ENCODE measurements around the gene INO80D. TPM values are rescaled to one million over a fixed set of nuclear protein-coding genes. Genes with fewer than 3 reads are reported as not detected.

The INO80D gene
- total and polyA plus RNA-seq, 2 experiments from 2014 or later = 17.5 to 37.4 TPM

DNA sequence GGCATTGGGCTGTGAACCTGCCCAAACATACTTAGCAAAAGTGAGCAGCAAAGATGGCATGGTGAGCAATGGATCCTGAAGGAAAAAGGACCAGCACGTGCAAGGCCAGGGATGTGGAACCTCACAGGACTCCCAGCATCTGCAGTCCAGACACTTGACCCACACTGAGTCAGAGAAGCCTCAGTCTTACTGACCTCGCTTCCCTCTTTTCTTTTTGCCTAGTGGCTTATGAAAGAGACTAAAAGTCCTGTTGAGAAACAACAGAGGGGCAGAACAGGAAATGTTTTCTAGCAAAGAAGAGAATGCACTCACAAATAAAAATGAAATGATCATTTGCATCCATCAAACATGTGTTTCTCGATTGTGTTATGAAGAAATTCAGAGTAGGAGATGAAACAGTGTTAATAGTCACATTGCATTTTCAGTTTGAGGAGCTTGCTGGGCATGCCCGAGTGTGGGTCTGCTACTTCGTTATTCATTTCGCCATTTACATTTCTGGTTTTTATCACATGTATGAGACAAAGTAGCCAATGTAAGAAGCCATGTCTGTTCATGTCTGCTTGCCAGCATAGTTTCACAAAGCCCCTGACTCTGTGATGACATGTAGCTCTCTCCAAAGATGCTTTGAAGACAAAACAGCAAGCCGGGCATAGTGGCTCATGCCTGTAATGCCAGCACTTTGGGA is 118.4 kb downstream of the INO80D start:
- Histone ChIP-seq H3K4me2 (no peak overlapping the region), H3K9me2 (ENCODE audit: insufficient read depth) (peaks cover 4% of the 10 kb centered on the region; the same call in 1 of the 2 replicates), H4K20me1 (replicated peaks; ENCODE audit: insufficient read depth) (no peaks in the 10 kb centered on the region), H3K79me2 (replicated peaks; ENCODE audit: insufficient read depth) (no peaks in the 10 kb centered on the region), H3F3A (replicated peaks; ENCODE audit: low read depth) (no peaks in the 10 kb centered on the region), H2AFZ (0 out of 2 replicates have a peak overlapping the region, but pooled peaks have one; percentile 32), H3K4me1 (ENCODE audit: insufficient read depth) (peaks cover 8% of the 10 kb centered on the region), H3K27ac (ENCODE audit: low read depth) (no peak overlapping the region), H3K27me3 (ENCODE audit: insufficient read depth) (no peaks in the 10 kb centered on the region), H3K4me3 (no peak overlapping the region), H3K36me3 (ENCODE audit: insufficient read depth) (no peaks in the 10 kb centered on the region)
- TF ChIP-seq, protein P1, sequence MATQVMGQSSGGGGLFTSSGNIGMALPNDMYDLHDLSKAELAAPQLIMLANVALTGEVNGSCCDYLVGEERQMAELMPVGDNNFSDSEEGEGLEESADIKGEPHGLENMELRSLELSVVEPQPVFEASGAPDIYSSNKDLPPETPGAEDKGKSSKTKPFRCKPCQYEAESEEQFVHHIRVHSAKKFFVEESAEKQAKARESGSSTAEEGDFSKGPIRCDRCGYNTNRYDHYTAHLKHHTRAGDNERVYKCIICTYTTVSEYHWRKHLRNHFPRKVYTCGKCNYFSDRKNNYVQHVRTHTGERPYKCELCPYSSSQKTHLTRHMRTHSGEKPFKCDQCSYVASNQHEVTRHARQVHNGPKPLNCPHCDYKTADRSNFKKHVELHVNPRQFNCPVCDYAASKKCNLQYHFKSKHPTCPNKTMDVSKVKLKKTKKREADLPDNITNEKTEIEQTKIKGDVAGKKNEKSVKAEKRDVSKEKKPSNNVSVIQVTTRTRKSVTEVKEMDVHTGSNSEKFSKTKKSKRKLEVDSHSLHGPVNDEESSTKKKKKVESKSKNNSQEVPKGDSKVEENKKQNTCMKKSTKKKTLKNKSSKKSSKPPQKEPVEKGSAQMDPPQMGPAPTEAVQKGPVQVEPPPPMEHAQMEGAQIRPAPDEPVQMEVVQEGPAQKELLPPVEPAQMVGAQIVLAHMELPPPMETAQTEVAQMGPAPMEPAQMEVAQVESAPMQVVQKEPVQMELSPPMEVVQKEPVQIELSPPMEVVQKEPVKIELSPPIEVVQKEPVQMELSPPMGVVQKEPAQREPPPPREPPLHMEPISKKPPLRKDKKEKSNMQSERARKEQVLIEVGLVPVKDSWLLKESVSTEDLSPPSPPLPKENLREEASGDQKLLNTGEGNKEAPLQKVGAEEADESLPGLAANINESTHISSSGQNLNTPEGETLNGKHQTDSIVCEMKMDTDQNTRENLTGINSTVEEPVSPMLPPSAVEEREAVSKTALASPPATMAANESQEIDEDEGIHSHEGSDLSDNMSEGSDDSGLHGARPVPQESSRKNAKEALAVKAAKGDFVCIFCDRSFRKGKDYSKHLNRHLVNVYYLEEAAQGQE (IDR thresholded peaks at IDR 0.05; ENCODE audit: unreplicated experiment) = no peak
- TF ChIP-seq ZNF331 (CRISPR knock-in tag; IDR thresholded peaks at IDR 0.05; ENCODE audit: low read depth) (no peak), JUNB (IDR thresholded peaks at IDR 0.05; ENCODE audit: unreplicated experiment) (no peak), ETS1 (IDR thresholded peaks at IDR 0.05) (no peak), EZH2 (IDR thresholded peaks at IDR 0.05; ENCODE audit: low read depth, unreplicated experiment) (no peak), NANOG (IDR thresholded peaks at IDR 0.05; ENCODE audit: borderline replicate concordance) (no peak), EZH2phosphoT487 (IDR thresholded peaks at IDR 0.05; ENCODE audit: unreplicated experiment) (no peak), STAT1 (IDR thresholded peaks at IDR 0.05; ENCODE audit: unreplicated experiment) (no peak), ZNF114 (CRISPR knock-in tag; IDR thresholded peaks at IDR 0.05) (no peak), POLR2AphosphoS5 (IDR thresholded peaks at IDR 0.05; ENCODE audit: low read depth) (no peak), CREB1 (CRISPR knock-in tag; IDR thresholded peaks at IDR 0.05; ENCODE audit: low read depth) (no peak)
- TF ChIP-seq, protein P2, sequence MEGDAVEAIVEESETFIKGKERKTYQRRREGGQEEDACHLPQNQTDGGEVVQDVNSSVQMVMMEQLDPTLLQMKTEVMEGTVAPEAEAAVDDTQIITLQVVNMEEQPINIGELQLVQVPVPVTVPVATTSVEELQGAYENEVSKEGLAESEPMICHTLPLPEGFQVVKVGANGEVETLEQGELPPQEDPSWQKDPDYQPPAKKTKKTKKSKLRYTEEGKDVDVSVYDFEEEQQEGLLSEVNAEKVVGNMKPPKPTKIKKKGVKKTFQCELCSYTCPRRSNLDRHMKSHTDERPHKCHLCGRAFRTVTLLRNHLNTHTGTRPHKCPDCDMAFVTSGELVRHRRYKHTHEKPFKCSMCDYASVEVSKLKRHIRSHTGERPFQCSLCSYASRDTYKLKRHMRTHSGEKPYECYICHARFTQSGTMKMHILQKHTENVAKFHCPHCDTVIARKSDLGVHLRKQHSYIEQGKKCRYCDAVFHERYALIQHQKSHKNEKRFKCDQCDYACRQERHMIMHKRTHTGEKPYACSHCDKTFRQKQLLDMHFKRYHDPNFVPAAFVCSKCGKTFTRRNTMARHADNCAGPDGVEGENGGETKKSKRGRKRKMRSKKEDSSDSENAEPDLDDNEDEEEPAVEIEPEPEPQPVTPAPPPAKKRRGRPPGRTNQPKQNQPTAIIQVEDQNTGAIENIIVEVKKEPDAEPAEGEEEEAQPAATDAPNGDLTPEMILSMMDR (conservative IDR thresholded peaks at IDR 0.05; ENCODE audit: low read depth in 2 of 2) = no peak
- TF ChIP-seq, protein P3, sequence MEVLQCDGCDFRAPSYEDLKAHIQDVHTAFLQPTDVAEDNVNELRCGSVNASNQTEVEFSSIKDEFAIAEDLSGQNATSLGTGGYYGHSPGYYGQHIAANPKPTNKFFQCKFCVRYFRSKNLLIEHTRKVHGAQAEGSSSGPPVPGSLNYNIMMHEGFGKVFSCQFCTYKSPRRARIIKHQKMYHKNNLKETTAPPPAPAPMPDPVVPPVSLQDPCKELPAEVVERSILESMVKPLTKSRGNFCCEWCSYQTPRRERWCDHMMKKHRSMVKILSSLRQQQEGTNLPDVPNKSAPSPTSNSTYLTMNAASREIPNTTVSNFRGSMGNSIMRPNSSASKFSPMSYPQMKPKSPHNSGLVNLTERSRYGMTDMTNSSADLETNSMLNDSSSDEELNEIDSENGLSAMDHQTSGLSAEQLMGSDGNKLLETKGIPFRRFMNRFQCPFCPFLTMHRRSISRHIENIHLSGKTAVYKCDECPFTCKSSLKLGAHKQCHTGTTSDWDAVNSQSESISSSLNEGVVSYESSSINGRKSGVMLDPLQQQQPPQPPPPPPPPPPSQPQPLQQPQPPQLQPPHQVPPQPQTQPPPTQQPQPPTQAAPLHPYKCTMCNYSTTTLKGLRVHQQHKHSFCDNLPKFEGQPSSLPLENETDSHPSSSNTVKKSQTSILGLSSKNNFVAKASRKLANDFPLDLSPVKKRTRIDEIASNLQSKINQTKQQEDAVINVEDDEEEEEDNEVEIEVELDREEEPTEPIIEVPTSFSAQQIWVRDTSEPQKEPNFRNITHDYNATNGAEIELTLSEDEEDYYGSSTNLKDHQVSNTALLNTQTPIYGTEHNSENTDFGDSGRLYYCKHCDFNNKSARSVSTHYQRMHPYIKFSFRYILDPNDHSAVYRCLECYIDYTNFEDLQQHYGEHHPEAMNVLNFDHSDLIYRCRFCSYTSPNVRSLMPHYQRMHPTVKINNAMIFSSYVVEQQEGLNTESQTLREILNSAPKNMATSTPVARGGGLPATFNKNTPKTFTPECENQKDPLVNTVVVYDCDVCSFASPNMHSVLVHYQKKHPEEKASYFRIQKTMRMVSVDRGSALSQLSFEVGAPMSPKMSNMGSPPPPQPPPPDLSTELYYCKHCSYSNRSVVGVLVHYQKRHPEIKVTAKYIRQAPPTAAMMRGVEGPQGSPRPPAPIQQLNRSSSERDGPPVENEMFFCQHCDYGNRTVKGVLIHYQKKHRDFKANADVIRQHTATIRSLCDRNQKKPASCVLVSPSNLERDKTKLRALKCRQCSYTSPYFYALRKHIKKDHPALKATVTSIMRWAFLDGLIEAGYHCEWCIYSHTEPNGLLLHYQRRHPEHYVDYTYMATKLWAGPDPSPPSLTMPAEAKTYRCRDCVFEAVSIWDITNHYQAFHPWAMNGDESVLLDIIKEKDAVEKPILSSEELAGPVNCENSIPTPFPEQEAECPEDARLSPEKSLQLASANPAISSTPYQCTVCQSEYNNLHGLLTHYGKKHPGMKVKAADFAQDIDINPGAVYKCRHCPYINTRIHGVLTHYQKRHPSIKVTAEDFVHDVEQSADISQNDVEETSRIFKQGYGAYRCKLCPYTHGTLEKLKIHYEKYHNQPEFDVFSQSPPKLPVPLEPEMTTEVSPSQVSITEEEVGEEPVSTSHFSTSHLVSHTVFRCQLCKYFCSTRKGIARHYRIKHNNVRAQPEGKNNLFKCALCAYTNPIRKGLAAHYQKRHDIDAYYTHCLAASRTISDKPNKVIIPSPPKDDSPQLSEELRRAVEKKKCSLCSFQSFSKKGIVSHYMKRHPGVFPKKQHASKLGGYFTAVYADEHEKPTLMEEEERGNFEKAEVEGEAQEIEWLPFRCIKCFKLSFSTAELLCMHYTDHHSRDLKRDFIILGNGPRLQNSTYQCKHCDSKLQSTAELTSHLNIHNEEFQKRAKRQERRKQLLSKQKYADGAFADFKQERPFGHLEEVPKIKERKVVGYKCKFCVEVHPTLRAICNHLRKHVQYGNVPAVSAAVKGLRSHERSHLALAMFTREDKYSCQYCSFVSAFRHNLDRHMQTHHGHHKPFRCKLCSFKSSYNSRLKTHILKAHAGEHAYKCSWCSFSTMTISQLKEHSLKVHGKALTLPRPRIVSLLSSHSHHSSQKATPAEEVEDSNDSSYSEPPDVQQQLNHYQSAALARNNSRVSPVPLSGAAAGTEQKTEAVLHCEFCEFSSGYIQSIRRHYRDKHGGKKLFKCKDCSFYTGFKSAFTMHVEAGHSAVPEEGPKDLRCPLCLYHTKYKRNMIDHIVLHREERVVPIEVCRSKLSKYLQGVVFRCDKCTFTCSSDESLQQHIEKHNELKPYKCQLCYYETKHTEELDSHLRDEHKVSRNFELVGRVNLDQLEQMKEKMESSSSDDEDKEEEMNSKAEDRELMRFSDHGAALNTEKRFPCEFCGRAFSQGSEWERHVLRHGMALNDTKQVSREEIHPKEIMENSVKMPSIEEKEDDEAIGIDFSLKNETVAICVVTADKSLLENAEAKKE (CRISPR knock-in tag; IDR thresholded peaks at IDR 0.05) = no peak
- ATAC-seq = no peak
- Mint-ChIP-seq H3K36me3 (ENCODE audit: low read depth) (no peaks in the 10 kb centered on the region), H3K27ac (no peak overlapping the region), H3K4me1 (peaks cover 36% of the 10 kb centered on the region), H3K4me3 (no peak overlapping the region), H3K9me3 (no peaks in the 10 kb centered on the region), H3K27me3 (ENCODE audit: insufficient read depth, low read depth, poor library complexity) (no peaks in the 10 kb centered on the region)
- DNase-seq (ENCODE audit: low spot score) = no peak

Measured in GM23338 (cell line).